Fibroblast of skin of right quadriceps (primary cell): ENCODE data around the gene POU4F3.
A peak's percentile ranks its signal among the peaks of the same experiment; 100 is the strongest.

Experiments
- DNase-seq: peaks from one replicate; pipeline ENCODE4 v3.0.0-alpha.2; 2013

Gene POU4F3

GRCh38 chr5:146340260-146341081 is 1.8 kb downstream of the POU4F3 start:
- peak; percentile 64 for DNase-seq

- DNase-seq: no peak
Observed at GRCh38 chr5:146341854-146342253, 3.2 kb downstream of the POU4F3 start.

GRCh38 chr5:146342519-146342881 is 3.9 kb downstream of the POU4F3 start:
- no peak for DNase-seq

- DNase-seq: no peak
Observed at GRCh38 chr5:146342882-146343865, 4.5 kb downstream of the POU4F3 start.

- DNase-seq: no peak
Observed at GRCh38 chr5:146344155-146345118, 5.8 kb downstream of the POU4F3 start.

- no peak for DNase-seq
Observed at GRCh38 chr5:146345240-146345577, 6.6 kb downstream of the POU4F3 start.

- no peak for DNase-seq
Observed at GRCh38 chr5:146345578-146346366, 7.1 kb downstream of the POU4F3 start.

- no peak for DNase-seq
Observed at GRCh38 chr5:146357126-146357525, 18.5 kb downstream of the POU4F3 start.

- DNase-seq: no peak
Observed at GRCh38 chr5:146359836-146360235, 21.2 kb downstream of the POU4F3 start.

- no peak for DNase-seq
Observed at GRCh38 chr5:146363161-146363874, 24.7 kb downstream of the POU4F3 start.

GRCh38 chr5:146365618-146366017 is 27.0 kb downstream of the POU4F3 start:
- no peak for DNase-seq

GRCh38 chr5:146366904-146367303 is 28.3 kb downstream of the POU4F3 start:
- DNase-seq: no peak

- no peak for DNase-seq
Observed at GRCh38 chr5:146368137-146368536, 29.5 kb downstream of the POU4F3 start.

- peak; percentile 62 for DNase-seq
Observed at GRCh38 chr5:146369691-146370090, 31.1 kb downstream of the POU4F3 start.

GRCh38 chr5:146376821-146377220 is 38.2 kb downstream of the POU4F3 start:
- no peak for DNase-seq

GRCh38 chr5:146378986-146379385 is 40.3 kb downstream of the POU4F3 start:
- no peak for DNase-seq

GRCh38 chr5:146380714-146381113 is 42.1 kb downstream of the POU4F3 start:
- no peak for DNase-seq

- DNase-seq: peak; percentile 28
Observed at GRCh38 chr5:146388386-146388785, 49.7 kb downstream of the POU4F3 start.

GRCh38 chr5:146390469-146390868 is 51.8 kb downstream of the POU4F3 start:
- DNase-seq: no peak
